ENCODE measurements around the gene PGD.

GRCh38 chr1:10368194-10368593 lies 30.7 kb upstream of the PGD start:
- TF ChIP-seq CTCF (IDR thresholded peaks at IDR 0.05; ENCODE audit: low read depth, low read length) = no peak
- no peak for TF ChIP-seq EZH2phosphoT487 (IDR thresholded peaks at IDR 0.05; ENCODE audit: low read depth)

All from OCI-LY3 (cell line).